Endodermal cell (in vitro differentiated cells): ENCODE measurements around the gene WDR12. TPM values are rescaled to one million over a fixed set of nuclear protein-coding genes. Genes with fewer than 3 reads are reported as not detected.
"Not testable (repeated sequence)": the region's sequence is repeated elsewhere in the genome, so short reads cannot be mapped to it uniquely, and the experiment has no call there.

Experiments used
- DNase-seq: peaks from one replicate; pipeline ENCODE4 v3.0.0-alpha.2; 2017
- H3K27ac ChIP-seq: 2 replicates; pipeline ENCODE4 v1.5.1; 2013; ENCODE audit warnings: mild to moderate bottlenecking, low read depth, low read length, moderate library complexity
- H3K27me3 ChIP-seq: 2 replicates; pipeline ENCODE4 v1.6.1; 2013; ENCODE audit warnings: mild to moderate bottlenecking, low read length, moderate library complexity; ENCODE audit not compliant: insufficient read depth, control insufficient read depth, poor library complexity, severe bottlenecking
- H3K36me3 ChIP-seq: 2 replicates; pipeline ENCODE4 v1.7.0; 2013; ENCODE audit warnings: mild to moderate bottlenecking, low read length, moderate library complexity; ENCODE audit not compliant: control insufficient read depth, insufficient read depth
- H3K4me1 ChIP-seq: one replicate; pipeline ENCODE4 v1.7.0; 2013; ENCODE audit warnings: low read length; ENCODE audit not compliant: control insufficient read depth, insufficient read depth
- H3K4me3 ChIP-seq: 2 replicates; pipeline ENCODE4 v1.5.1; 2013; ENCODE audit warnings: mild to moderate bottlenecking, low read length, moderate library complexity
- H3K9ac ChIP-seq: 2 replicates; pipeline ENCODE4 v1.6.1; 2013; ENCODE audit warnings: mild to moderate bottlenecking, low read length, moderate library complexity; ENCODE audit not compliant: poor library complexity, severe bottlenecking; ENCODE audit errors: extremely low read depth
- H3K9me3 ChIP-seq: 2 replicates; pipeline ENCODE4 v1.6.1; 2013; ENCODE audit warnings: mild to moderate bottlenecking, low read length, moderate library complexity; ENCODE audit not compliant: control insufficient read depth
- H3K27ac Mint-ChIP-seq: 2 replicates; pipeline ENCODE4 v1.8.0; 2020; ENCODE audit warnings: mixed read lengths
- H3K27me3 Mint-ChIP-seq: 2 replicates; pipeline ENCODE4 v1.8.0; 2021; ENCODE audit warnings: mild to moderate bottlenecking, mixed read lengths; ENCODE audit not compliant: insufficient read depth
- H3K36me3 Mint-ChIP-seq: 2 replicates; pipeline ENCODE4 v1.8.0; 2020; ENCODE audit warnings: low read depth, mixed read lengths
- H3K4me1 Mint-ChIP-seq: 2 replicates; pipeline ENCODE4 v1.8.0; 2020; ENCODE audit warnings: mixed read lengths
- H3K4me3 Mint-ChIP-seq: 2 replicates; pipeline ENCODE4 v1.8.0; 2020; ENCODE audit warnings: mild to moderate bottlenecking, moderate library complexity, mixed read lengths
- H3K9me3 Mint-ChIP-seq: 2 replicates; pipeline ENCODE4 v1.8.0; 2020; ENCODE audit warnings: mild to moderate bottlenecking, mixed read lengths
- WGBS, 2 experiments: methylation state at CpG; one replicate each; pipeline versions ENCODE4 v1.1.5 to v1.1.7; 2013; ENCODE audit warnings: missing lambda C conversion rate in 2 of 2, mixed read lengths in 1 of 2; ENCODE audit not compliant: insufficient coverage in 1 of 2, insufficient read length in 1 of 2; 5-methylcytosine and 5-hydroxymethylcytosine counted together
- long read RNA-seq, 4 experiments: library from polyadenylated mRNA in 2 of 4; library from RNA in 1 of 4; library from capped mRNA in 1 of 4; stranded (forward) in 3 of 4; unstranded in 1 of 4; transcript quantifications; one replicate each; pipeline ENCODE4 v2.0.0, GENCODE V29; 2020 to 2021; ENCODE audit warnings: inconsistent platforms in 1 of 4
- polyA plus RNA-seq, 2 experiments: library from polyadenylated mRNA; stranded (reverse); fragments of 50-300 nt; gene quantifications; one replicate each; pipeline ENCODE4 v1.2.3, GENCODE V29; 2013
- total RNA-seq, 2 donors: library from RNA; stranded (reverse); fragmentation: NEBNext Ultra II Directional in 1 of 2; extraction: Animal tissue kit (Norgen Biotek cat#: 25700) in 1 of 2; gene quantifications; 2 replicates in 1 of 2; 3 replicates in 1 of 2; pipeline ENCODE4 v1.2.1, GENCODE V29; 2021
- TF ChIP-seq, protein P1 (sequence below): fragments of 200-600 bp; sonication (generic); conservative IDR thresholded peaks from 2 replicates; pipeline ENCODE4 v1.5.0; 2021; ENCODE audit warnings: antibody characterized with exemption, mild to moderate bottlenecking

WDR12 gene
- 100 to 1,000 TPM in 1 of 2 donors, 10 to 100 TPM in 1; 84.4 to 104 TPM for total RNA-seq
- polyA plus RNA-seq (2013, experiment 1 of 2) = 66.8 TPM
- polyA plus RNA-seq (2013, experiment 2 of 2) = 49.5 TPM
- long read RNA-seq, experiment 1, full-length matches to known transcripts = 12 of 18 reads
- long read RNA-seq, experiment 1, partial matches to known transcripts = 3 of 18 reads
- long read RNA-seq, experiment 1, other reads (novel, unspliced or antisense) = 3 of 18 reads
- long read RNA-seq, experiment 2, full-length matches to known transcripts = 53 of 67 reads
- long read RNA-seq, experiment 2, partial matches to known transcripts = 4 of 67 reads
- long read RNA-seq, experiment 2, other reads (novel, unspliced or antisense) = 10 of 67 reads
- long read RNA-seq, experiment 3, full-length matches to known transcripts = 195 of 210 reads
- long read RNA-seq, experiment 3, partial matches to known transcripts = 2 of 210 reads
- long read RNA-seq, experiment 3, other reads (novel, unspliced or antisense) = 13 of 210 reads
- long read RNA-seq, experiment 4, full-length matches to known transcripts = 41 of 56 reads
- long read RNA-seq, experiment 4, partial matches to known transcripts = 10 of 56 reads
- long read RNA-seq, experiment 4, other reads (novel, unspliced or antisense) = 5 of 56 reads

DNA sequence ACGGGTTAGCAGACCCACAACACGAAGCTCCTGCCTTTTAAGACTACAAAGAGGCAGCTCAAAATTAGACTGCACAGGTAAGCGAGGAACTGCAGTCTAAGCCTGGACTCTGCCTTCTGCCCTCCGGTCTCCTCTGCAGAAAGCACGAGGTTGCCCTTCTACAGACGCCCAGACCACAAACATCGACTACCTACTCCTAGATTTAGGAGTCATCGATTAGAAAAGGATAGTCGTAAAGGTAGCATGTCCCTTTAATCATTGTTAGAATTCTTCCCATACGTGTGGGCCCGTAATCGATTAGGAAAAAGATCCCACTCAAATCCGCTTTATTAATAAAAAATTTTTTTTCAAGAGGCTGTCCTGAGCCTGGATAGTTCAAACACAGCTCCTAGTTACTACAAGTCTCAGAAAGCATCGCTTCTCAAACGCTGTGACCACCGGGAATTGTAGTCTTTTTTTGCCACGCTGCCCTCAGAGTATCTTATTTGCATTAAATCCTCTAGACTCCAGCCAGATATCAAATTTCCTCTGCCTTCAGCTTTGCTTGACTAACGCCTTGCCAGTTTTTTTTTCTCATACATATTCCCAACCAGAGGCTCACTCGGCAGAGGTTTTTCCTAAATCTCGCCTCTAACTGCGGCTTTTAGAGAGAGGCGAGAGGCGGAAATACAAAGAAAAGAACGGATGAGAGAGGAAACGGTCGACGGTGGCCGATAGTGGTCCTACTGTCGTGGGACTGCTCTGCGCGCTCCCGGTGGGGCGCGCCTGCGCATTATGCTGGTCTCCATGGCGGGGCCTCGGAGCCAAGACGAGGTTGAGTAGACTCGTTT lies at the start of gene WDR12, which contains the start of gene CARF:
Gene WDR12 (minus strand): TSS at position 162 of the 830 bp plus-strand sequence. CDS start 197 bp downstream, outside the sequence.
Gene CARF (plus strand): TSS at position 764 of the 830 bp plus-strand sequence. CDS start 29,628 bp downstream, outside the sequence.
- Mint-ChIP-seq H3K36me3 (peaks cover 11% of the 10 kb centered on the region), H3K27ac (peak within 1 kb of the TSS; percentile 97), H3K9me3 (no peaks in the 10 kb centered on the region), H3K4me1 (no peaks in the 10 kb centered on the region), H3K4me3 (peak within 1 kb of the TSS; percentile 92), H3K27me3 (no peaks in the 10 kb centered on the region)
- Histone ChIP-seq H3K9me3 (no peaks in the 10 kb centered on the region), H3K36me3 (no peaks in the 10 kb centered on the region), H3K4me1 (no peaks in the 10 kb centered on the region), H3K4me3 (peak within 1 kb of the TSS; percentile 98), H3K9ac (peak within 1 kb of the TSS; percentile 76), H3K27ac (peak within 1 kb of the TSS; percentile 98), H3K27me3 (no peaks in the 10 kb centered on the region)
- DNase-seq = peak; percentile 96
- TF ChIP-seq, protein P1, sequence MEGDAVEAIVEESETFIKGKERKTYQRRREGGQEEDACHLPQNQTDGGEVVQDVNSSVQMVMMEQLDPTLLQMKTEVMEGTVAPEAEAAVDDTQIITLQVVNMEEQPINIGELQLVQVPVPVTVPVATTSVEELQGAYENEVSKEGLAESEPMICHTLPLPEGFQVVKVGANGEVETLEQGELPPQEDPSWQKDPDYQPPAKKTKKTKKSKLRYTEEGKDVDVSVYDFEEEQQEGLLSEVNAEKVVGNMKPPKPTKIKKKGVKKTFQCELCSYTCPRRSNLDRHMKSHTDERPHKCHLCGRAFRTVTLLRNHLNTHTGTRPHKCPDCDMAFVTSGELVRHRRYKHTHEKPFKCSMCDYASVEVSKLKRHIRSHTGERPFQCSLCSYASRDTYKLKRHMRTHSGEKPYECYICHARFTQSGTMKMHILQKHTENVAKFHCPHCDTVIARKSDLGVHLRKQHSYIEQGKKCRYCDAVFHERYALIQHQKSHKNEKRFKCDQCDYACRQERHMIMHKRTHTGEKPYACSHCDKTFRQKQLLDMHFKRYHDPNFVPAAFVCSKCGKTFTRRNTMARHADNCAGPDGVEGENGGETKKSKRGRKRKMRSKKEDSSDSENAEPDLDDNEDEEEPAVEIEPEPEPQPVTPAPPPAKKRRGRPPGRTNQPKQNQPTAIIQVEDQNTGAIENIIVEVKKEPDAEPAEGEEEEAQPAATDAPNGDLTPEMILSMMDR = no peak
- whole genome bisulfite sequencing, 2 experiments = 0% methylated on average over 25 to 38 of the region's 39 CpGs

DNA sequence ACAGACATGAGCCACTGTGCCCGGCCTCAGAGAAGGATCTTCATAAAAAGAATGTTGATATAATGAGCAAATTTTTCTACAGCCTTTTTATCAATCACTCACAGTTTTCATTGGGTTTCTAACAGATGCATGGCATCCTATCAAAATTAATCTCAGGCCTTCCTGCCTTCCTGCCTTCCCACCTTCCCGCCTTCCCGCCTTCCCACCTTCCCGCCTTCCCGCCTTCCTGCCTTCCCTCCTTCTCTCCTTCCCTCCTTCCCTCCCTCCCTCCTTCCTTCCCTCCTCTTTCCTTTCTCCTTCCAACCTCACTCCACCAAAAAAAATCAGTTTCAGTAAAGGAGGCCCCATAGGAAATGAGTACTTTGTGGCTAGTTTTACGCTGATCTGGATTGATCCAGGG lies 49.1 kb upstream of the WDR12 start:
- Mint-ChIP-seq H3K27me3 (no peaks in the 10 kb centered on the region), H3K4me1 (peaks cover 8% of the 10 kb centered on the region), H3K4me3 (no peak overlapping the region), H3K9me3 (no peaks in the 10 kb centered on the region), H3K36me3 (peaks cover 2% of the 10 kb centered on the region), H3K27ac (no peak overlapping the region)
- WGBS, 2 experiments = 96% methylated on average over 6 of the region's 6 CpGs; no CpG with 5 or more reads in 1 of the 2 experiments
- no peak overlapping the region for H3K27ac ChIP-seq
- no peaks in the 10 kb centered on the region for H3K27me3 ChIP-seq
- H3K36me3 ChIP-seq = no peaks in the 10 kb centered on the region
- H3K9ac ChIP-seq = no peak overlapping the region
- H3K4me1 ChIP-seq = no peaks in the 10 kb centered on the region
- DNase-seq = no peak
- no peak overlapping the region for H3K4me3 ChIP-seq
- TF ChIP-seq, protein P1 = no peak
- H3K9me3 ChIP-seq = no peaks in the 10 kb centered on the region

DNA sequence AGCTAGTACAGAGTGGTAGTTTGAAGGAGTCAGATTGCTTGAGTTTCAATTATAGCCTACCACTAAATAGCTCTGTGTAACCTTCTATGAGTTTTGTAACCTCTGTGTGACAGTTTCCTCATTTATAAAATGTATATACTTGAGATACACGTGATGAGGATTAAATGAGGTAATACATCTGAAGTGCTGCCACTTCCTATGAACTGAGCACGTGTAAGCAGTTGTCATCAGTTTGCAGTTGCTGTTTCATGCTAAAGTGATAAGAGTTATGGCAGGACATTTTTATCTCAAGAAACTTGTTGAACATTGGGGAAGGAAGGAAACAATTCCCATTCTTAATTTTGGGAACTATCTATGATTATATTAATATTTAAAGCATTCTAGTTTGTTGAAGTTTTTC lies 39.1 kb upstream of the WDR12 start:
- DNase-seq = no peak
- H3K9me3 Mint-ChIP-seq = peaks cover 32% of the 10 kb centered on the region
- Histone ChIP-seq H3K4me1 (no peaks in the 10 kb centered on the region), H3K27ac (no peak overlapping the region), H3K9me3 (peaks cover 22% of the 10 kb centered on the region), H3K36me3 (no peaks in the 10 kb centered on the region), H3K27me3 (no peaks in the 10 kb centered on the region), H3K4me3 (no peak overlapping the region), H3K9ac (no peak overlapping the region)
- H3K27me3 Mint-ChIP-seq = no peaks in the 10 kb centered on the region
- H3K4me3 Mint-ChIP-seq = no peak overlapping the region
- H3K4me1 Mint-ChIP-seq = no peaks in the 10 kb centered on the region
- peaks cover 21% of the 10 kb centered on the region for H3K36me3 Mint-ChIP-seq
- TF ChIP-seq, protein P1 = no peak
- H3K27ac Mint-ChIP-seq = no peak overlapping the region
- WGBS, 2 experiments = 81 to 83% methylated on average over 2 of the region's 2 CpGs

DNA sequence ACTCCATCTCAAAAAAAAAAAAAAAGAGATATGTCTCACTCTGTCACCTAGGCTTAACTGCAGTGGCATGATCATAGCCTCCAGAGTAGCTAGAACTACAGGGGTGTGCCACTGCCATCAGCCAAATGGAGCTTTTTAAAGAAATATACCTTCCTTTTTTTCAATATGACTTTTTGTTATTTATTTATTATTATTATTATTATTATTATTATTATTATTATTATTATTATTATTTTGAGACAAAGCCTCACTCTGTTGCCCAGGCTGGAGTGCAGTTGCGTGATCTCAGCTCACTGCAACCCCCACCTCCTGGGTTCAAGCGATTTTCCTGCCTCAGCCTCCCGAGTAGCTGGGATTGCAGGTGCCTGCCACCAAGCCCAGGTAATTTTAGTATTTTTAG lies 37.9 kb upstream of the WDR12 start:
- not testable (repeated sequence) for H3K27ac Mint-ChIP-seq, H3K4me1 Mint-ChIP-seq
- WGBS, 2 experiments = 91 to 100% methylated on average over 1 to 3 of the region's 3 CpGs

More for the DNA sequence above, 37.9 kb upstream of the WDR12 start:
- not testable (repeated sequence) for DNase-seq, H3K4me3 ChIP-seq, H3K4me3 Mint-ChIP-seq, H3K9ac ChIP-seq, H3K27ac ChIP-seq, H3K27me3 Mint-ChIP-seq, H3K36me3 ChIP-seq, H3K27me3 ChIP-seq, H3K4me1 ChIP-seq
- Mint-ChIP-seq H3K9me3 (peaks cover 39% of the 10 kb centered on the region), H3K36me3 (peaks cover 31% of the 10 kb centered on the region)
- H3K9me3 ChIP-seq = peaks cover 25% of the 10 kb centered on the region
